Measurements from ENCODE around the gene MYOG.

MYOG gene

DNA sequence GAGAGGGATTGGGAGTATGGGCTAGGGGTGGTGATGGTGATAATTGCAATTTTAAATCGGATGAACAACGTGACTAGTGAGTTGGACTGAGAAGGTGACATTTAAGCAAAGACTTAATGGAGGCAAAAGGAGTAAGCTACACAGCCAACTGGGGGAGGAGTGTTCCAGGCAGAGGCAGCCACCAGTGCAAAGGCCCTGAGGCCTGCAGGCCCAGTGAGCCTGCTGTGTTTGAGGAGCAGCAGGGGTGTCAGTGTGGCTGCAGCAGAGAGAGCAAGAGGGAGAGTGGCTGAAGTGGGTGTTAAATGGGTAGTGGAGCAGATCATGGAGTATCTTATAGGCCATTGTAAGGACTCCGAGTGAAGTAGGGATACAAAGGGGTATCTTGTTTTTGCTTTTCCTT lies 18.8 kb downstream of the MYOG start:
- Histone ChIP-seq H3K9me3 (ENCODE audit: control insufficient read depth, insufficient read depth, low read length) (no peaks in the 10 kb centered on the region), H3K27ac (ENCODE audit: low read length) (no peak overlapping the region), H3K36me3 (ENCODE audit: control insufficient read depth, insufficient read depth, low read length) (0 out of 2 replicates have a peak, but pooled peaks cover 4% of the 10 kb centered on the region), H3K4me3 (ENCODE audit: low read length) (no peak overlapping the region), H3K4me1 (ENCODE audit: control insufficient read depth, insufficient read depth, low read length) (no peaks in the 10 kb centered on the region), H3K27me3 (ENCODE audit: control insufficient read depth, insufficient read depth, low read length) (no peaks in the 10 kb centered on the region)
- WGBS (ENCODE audit: insufficient coverage, insufficient read length), result no CpG with 5 or more reads among the region's 3 CpGs
- DNase-seq (ENCODE audit: low read depth, low spot score), result no peak

DNA sequence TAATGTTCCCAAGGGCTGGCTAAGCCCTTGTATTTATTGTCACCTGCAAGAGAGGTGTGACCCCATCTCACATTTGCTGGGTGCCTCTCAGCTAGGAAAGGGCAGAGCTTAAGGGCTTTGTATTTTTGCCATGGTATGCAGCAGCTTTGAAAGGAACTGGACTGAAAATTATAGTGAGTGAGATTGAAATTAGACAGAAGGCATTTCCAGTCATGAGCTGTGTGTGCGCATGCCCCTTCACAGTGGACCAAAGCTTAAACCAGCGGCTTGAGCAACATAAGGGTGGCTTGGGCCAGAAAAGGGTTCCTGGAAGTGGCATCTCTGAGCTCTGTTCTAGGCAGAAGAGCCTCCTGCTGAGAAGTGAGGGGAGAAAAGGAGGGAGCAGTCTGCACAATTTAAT lies 19.8 kb downstream of the MYOG start:
- WGBS (ENCODE audit: insufficient coverage, insufficient read length), result no CpG with 5 or more reads among the region's 2 CpGs
- DNase-seq (ENCODE audit: low read depth, low spot score), result no peak
- Histone ChIP-seq H3K36me3 (ENCODE audit: control insufficient read depth, insufficient read depth, low read length) (peaks cover 7% of the 10 kb centered on the region; the same call in 1 of the 2 replicates), H3K4me3 (ENCODE audit: low read length) (no peak overlapping the region), H3K27ac (ENCODE audit: low read length) (no peak overlapping the region), H3K9me3 (ENCODE audit: control insufficient read depth, insufficient read depth, low read length) (no peaks in the 10 kb centered on the region), H3K4me1 (ENCODE audit: control insufficient read depth, insufficient read depth, low read length) (no peaks in the 10 kb centered on the region), H3K27me3 (ENCODE audit: control insufficient read depth, insufficient read depth, low read length) (no peaks in the 10 kb centered on the region)

DNA sequence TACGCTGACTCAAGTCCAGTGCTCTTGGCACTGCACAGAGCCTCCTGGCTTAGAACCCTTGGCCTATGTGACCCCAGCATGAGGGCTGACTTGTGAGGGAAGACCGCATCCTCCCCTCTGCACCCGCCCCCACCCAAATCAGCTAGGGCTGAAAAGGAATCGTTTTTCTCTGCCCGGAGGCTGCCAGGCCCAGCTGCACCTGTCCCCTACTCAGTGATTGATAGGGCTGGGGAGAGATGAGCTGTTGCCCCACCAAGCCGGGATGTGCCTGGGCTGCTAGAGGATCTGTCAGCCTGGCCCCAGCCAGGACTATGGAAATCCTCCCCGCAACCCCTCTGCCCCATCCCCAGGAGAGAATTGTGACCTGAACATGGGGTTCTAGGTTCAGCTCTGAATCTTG lies 20.6 kb downstream of the MYOG start:
- Histone ChIP-seq H3K27ac (ENCODE audit: low read length) (no peak overlapping the region), H3K4me1 (ENCODE audit: control insufficient read depth, insufficient read depth, low read length) (no peaks in the 10 kb centered on the region), H3K4me3 (ENCODE audit: low read length) (no peak overlapping the region), H3K27me3 (ENCODE audit: control insufficient read depth, insufficient read depth, low read length) (no peaks in the 10 kb centered on the region), H3K9me3 (ENCODE audit: control insufficient read depth, insufficient read depth, low read length) (no peaks in the 10 kb centered on the region), H3K36me3 (ENCODE audit: control insufficient read depth, insufficient read depth, low read length) (peaks cover 8% of the 10 kb centered on the region; the same call in 1 of the 2 replicates)
- WGBS (ENCODE audit: insufficient coverage, insufficient read length), result no CpG with 5 or more reads among the region's 7 CpGs
- no peak for DNase-seq (ENCODE audit: low read depth, low spot score)

DNA sequence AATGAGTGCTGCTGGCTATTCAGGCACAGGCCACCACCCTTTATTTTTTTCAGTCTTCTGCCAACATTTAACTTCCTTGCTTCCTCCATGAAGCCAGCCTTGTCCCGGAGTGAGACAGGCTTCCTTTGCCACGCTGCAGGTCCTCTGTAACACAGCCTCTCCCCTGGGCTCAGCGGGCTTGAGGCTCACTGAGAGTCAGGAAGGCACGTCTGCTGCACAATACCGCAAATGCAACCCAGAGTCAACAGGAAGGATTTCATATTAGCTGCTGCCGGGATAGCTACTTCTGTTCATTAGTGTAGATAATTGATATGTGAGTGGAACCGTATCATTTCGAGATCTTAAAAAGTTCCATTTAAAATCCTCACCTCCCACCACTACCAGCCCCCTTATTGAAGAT lies 22.5 kb downstream of the MYOG start:
- Histone ChIP-seq H3K36me3 (ENCODE audit: control insufficient read depth, insufficient read depth, low read length) (peaks cover 4% of the 10 kb centered on the region; the same call in 1 of the 2 replicates), H3K4me3 (ENCODE audit: low read length) (no peak overlapping the region), H3K27me3 (ENCODE audit: control insufficient read depth, insufficient read depth, low read length) (no peaks in the 10 kb centered on the region), H3K4me1 (ENCODE audit: control insufficient read depth, insufficient read depth, low read length) (no peaks in the 10 kb centered on the region), H3K27ac (ENCODE audit: low read length) (no peak overlapping the region), H3K9me3 (ENCODE audit: control insufficient read depth, insufficient read depth, low read length) (no peaks in the 10 kb centered on the region)
- WGBS (ENCODE audit: insufficient coverage, insufficient read length), result no CpG with 5 or more reads among the region's 8 CpGs
- no peak for DNase-seq (ENCODE audit: low read depth, low spot score)

DNA sequence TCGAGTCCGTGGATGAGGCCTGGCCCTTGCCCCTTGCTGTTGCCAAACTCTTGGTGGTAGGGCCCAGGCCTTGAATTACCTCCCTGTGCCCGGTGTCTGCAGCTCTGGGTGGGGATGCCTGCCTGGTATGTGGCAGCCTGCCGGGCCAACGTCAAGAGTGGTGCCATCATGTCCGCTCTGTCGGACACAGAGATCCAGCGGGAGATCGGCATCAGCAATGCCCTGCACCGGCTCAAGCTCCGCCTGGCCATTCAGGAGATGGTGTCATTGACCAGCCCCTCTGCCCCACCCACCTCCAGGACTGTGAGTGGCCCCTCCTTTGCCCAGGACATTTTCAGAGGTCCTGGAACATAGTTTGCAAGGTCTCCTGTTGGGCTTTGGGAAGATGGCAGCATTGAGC lies 25.7 kb downstream of the MYOG start:
- DNase-seq (ENCODE audit: low read depth, low spot score), result no peak
- Histone ChIP-seq H3K4me1 (ENCODE audit: control insufficient read depth, insufficient read depth, low read length) (peaks cover 7% of the 10 kb centered on the region; the same call in 1 of the 2 replicates), H3K9me3 (ENCODE audit: control insufficient read depth, insufficient read depth, low read length) (no peaks in the 10 kb centered on the region), H3K27me3 (ENCODE audit: control insufficient read depth, insufficient read depth, low read length) (no peaks in the 10 kb centered on the region), H3K27ac (ENCODE audit: low read length) (no peak overlapping the region), H3K36me3 (ENCODE audit: control insufficient read depth, insufficient read depth, low read length) (peaks cover 4% of the 10 kb centered on the region; the same call in 1 of the 2 replicates), H3K4me3 (ENCODE audit: low read length) (no peak overlapping the region)
- no CpG with 5 or more reads among the region's 11 CpGs for WGBS (ENCODE audit: insufficient coverage, insufficient read length)

DNA sequence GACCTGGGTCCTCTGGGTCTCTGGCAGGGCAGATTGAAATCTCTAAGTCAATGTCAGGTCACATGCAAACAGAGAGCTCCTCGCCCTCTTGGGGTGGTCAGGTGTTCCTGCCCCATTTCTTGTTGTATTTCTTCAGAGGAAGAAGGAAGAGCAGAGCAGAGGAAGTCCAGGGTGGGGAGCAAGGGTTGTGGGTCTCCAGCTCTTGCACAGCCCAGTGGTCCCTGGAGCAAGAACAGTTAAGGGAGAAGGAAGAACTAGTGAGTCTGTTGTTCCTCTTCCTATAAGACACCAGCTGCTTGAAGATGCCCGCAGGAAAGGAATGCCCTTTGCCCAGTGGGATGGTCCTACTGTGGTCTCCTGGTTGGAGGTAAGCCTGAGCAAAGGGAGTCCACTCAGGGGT lies 26.3 kb downstream of the MYOG start:
- no peak overlapping the region for H3K4me3 ChIP-seq (ENCODE audit: low read length)
- H3K27ac ChIP-seq (ENCODE audit: low read length), result no peak overlapping the region
- peaks cover 4% of the 10 kb centered on the region; the same call in 1 of the 2 replicates for H3K36me3 ChIP-seq (ENCODE audit: control insufficient read depth, insufficient read depth, low read length)
- H3K4me1 ChIP-seq (ENCODE audit: control insufficient read depth, insufficient read depth, low read length), result peaks cover 9% of the 10 kb centered on the region; the same call in 1 of the 2 replicates
- no peak for DNase-seq (ENCODE audit: low read depth, low spot score)
- no peaks in the 10 kb centered on the region for H3K9me3 ChIP-seq (ENCODE audit: control insufficient read depth, insufficient read depth, low read length)
- H3K27me3 ChIP-seq (ENCODE audit: control insufficient read depth, insufficient read depth, low read length), result no peaks in the 10 kb centered on the region
- WGBS (ENCODE audit: insufficient coverage, insufficient read length), result no CpG with 5 or more reads among the region's 2 CpGs

DNA sequence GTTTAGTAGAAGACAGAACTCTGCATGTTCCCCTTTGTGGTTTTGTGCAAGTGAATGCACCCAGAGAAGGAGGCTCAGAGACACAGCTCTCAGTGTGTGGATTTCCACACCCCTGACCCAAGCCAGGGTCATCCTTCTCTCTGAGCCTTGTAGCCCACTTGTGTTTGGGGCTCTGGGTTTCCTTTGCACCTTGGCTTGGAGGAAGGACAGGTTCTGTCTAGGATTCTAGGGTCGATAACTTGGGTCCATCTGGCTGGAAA lies 27.2 kb downstream of the MYOG start:
- H3K9me3 ChIP-seq (ENCODE audit: control insufficient read depth, insufficient read depth, low read length), result no peaks in the 10 kb centered on the region
- no peak overlapping the region for H3K4me3 ChIP-seq (ENCODE audit: low read length)
- DNase-seq (ENCODE audit: low read depth, low spot score), result no peak
- no CpG with 5 or more reads among the region's 1 CpG for WGBS (ENCODE audit: insufficient coverage, insufficient read length)
- H3K4me1 ChIP-seq (ENCODE audit: control insufficient read depth, insufficient read depth, low read length), result peaks cover 16% of the 10 kb centered on the region
- H3K27ac ChIP-seq (ENCODE audit: low read length), result no peak overlapping the region
- peaks cover 4% of the 10 kb centered on the region; the same call in 1 of the 2 replicates for H3K36me3 ChIP-seq (ENCODE audit: control insufficient read depth, insufficient read depth, low read length)
- no peaks in the 10 kb centered on the region for H3K27me3 ChIP-seq (ENCODE audit: control insufficient read depth, insufficient read depth, low read length)

DNA sequence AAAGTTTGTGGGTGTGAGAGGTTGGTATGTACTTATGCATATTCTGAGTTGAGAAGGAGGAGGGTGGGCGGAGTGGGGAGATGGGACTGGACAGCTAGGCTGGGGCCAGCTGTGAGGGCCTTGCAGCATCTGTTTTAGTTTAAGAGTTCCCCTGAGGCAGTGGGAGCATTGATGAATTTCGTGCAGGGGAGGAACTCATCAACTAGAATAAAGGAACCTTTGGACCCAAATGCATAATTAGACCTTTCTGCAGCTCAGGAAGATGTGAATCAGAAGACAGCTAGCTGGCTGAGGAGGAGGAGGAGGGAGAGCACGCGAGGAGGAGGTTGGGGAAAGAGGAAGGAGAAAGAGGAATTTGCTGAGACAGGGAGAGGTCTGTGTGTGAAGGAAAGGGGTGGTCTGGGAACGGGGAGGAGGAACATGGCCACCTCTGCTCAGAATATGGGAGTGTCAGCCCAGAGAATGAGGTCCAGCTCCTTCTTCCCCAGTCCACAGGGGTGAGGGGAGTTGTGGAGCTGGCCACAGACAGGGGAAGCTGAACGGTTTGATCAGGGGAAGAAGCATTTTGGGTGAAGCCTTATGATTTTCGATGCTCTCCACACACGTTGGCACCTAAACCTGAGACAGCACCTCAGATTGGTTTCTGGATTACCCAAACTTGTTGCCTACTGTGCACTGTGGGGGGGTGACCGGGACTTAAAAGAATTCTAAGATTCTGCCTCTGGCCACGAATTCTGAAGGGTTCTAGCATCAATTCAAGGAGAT lies 27.7 kb downstream of the MYOG start:
- H3K9me3 ChIP-seq (ENCODE audit: control insufficient read depth, insufficient read depth, low read length), result no peaks in the 10 kb centered on the region
- no peak for DNase-seq (ENCODE audit: low read depth, low spot score)
- WGBS (ENCODE audit: insufficient coverage, insufficient read length), result no CpG with 5 or more reads among the region's 10 CpGs
- H3K27ac ChIP-seq (ENCODE audit: low read length), result no peak overlapping the region
- peaks cover 4% of the 10 kb centered on the region; the same call in 1 of the 2 replicates for H3K36me3 ChIP-seq (ENCODE audit: control insufficient read depth, insufficient read depth, low read length)
- no peak overlapping the region for H3K4me3 ChIP-seq (ENCODE audit: low read length)
- H3K4me1 ChIP-seq (ENCODE audit: control insufficient read depth, insufficient read depth, low read length), result peaks cover 17% of the 10 kb centered on the region
- no peaks in the 10 kb centered on the region for H3K27me3 ChIP-seq (ENCODE audit: control insufficient read depth, insufficient read depth, low read length)

DNA sequence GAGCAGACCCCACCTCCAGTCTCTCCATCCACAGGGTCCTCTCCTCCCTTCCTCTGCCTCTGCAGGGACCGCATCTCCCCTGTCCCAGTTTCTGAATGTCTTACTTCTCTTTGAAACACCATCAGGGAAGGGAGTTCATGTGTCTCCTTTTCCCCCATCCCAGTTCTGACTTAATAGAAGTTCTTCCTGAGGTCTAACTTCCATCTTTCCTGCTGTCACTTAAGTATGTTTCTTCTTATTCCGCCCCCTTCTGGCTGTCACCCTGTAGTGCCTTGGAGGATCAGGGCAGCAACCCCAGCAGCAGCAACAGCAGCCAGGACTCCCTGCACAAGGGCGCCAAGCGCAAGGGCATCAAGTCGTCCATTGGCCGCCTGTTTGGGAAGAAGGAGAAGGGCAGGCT lies 29.3 kb downstream of the MYOG start:
- H3K4me3 ChIP-seq (ENCODE audit: low read length), result no peak overlapping the region
- peaks cover 4% of the 10 kb centered on the region; the same call in 1 of the 2 replicates for H3K36me3 ChIP-seq (ENCODE audit: control insufficient read depth, insufficient read depth, low read length)
- H3K9me3 ChIP-seq (ENCODE audit: control insufficient read depth, insufficient read depth, low read length), result no peaks in the 10 kb centered on the region
- no peak overlapping the region for H3K27ac ChIP-seq (ENCODE audit: low read length)
- DNase-seq (ENCODE audit: low read depth, low spot score), result no peak
- peaks cover 20% of the 10 kb centered on the region for H3K4me1 ChIP-seq (ENCODE audit: control insufficient read depth, insufficient read depth, low read length)
- no peaks in the 10 kb centered on the region for H3K27me3 ChIP-seq (ENCODE audit: control insufficient read depth, insufficient read depth, low read length)
- no CpG with 5 or more reads among the region's 6 CpGs for WGBS (ENCODE audit: insufficient coverage, insufficient read length)

DNA sequence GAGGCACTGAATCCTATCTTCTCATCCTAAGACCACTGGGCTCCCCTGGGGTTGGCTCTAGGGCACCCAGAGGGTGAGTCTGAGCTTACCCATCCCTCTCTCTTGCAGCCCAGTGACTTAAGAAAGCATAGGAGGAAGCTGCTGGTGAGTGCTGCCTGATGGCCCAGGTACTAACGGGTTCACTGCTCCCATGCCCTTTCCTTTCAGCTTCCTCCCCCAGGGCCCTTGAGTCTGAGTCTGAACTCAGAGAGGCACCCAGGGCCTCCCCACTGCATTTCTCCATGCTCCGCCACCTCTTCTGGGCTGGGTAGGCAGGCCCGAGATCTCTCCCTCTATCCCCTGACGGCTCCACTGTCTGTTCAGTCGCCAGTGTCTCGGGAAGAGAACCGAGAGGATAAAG lies 29.8 kb downstream of the MYOG start:
- Histone ChIP-seq H3K4me1 (ENCODE audit: control insufficient read depth, insufficient read depth, low read length) (peaks cover 20% of the 10 kb centered on the region), H3K36me3 (ENCODE audit: control insufficient read depth, insufficient read depth, low read length) (peaks cover 1% of the 10 kb centered on the region; the same call in 1 of the 2 replicates)
- no CpG with 5 or more reads among the region's 7 CpGs for WGBS (ENCODE audit: insufficient coverage, insufficient read length)

More for the DNA sequence above, 29.8 kb downstream of the MYOG start:
- Histone ChIP-seq H3K4me3 (ENCODE audit: low read length) (no peak overlapping the region), H3K27ac (ENCODE audit: low read length) (no peak overlapping the region), H3K9me3 (ENCODE audit: control insufficient read depth, insufficient read depth, low read length) (no peaks in the 10 kb centered on the region), H3K27me3 (ENCODE audit: control insufficient read depth, insufficient read depth, low read length) (no peaks in the 10 kb centered on the region)
- no peak for DNase-seq (ENCODE audit: low read depth, low spot score)
